HepG2 (cell line): ENCODE data around the gene ADAMTS2. TPM values are rescaled to one million over a fixed set of nuclear protein-coding genes. Genes with fewer than 3 reads are reported as not detected.

Source experiments
- ATAC-seq: fragments of 200-7000 bp; cut with Tn5 transposase; 3 replicates; pipeline ENCODE4 v1.9.1; 2020; ENCODE audit warnings: mild to moderate bottlenecking, moderate library complexity
- BruUV-seq: library from RNA; stranded (reverse); fragments of 400-500 nt; replicated peaks from 2 replicates; lab custom pipeline; 2021; lab: Mats Ljungman, UMichigan
- CTCF ChIA-PET: fragments of 300-600 bp; formaldehyde crosslinking; extraction: SDS; loops from one replicate; lab custom pipeline; 2021; ENCODE audit warnings: low total read pairs, inconsistent platforms, low intra/inter-chr PET ratio; lab: Yijun Ruan, JAX
- POLR2A ChIA-PET: fragments of 350-600 bp; sonication (Branson Sonifier 250); formaldehyde crosslinking; loops from one replicate; lab custom pipeline; 2020; ENCODE audit warnings: antibody characterized with exemption, inconsistent platforms; lab: Yijun Ruan, JAX
- DNase-seq: peaks from one replicate; pipeline ENCODE4 v3.0.0-alpha.2; 2015; ENCODE audit warnings: low spot score
- FAIRE-seq: peaks from 3 replicates; lab custom pipeline; 2011; peaks lifted over from hg19 to GRCh38; lab: Jason Lieb, UNC
- H2AFZ ChIP-seq: one replicate; pipeline ENCODE4 v1.6.1; 2011; ENCODE audit warnings: low read length, inconsistent platforms
- H3K27ac ChIP-seq: fragments of 300-600 bp; 3 replicates; pipeline ENCODE4 v1.8.0; 2011; ENCODE audit warnings: mixed run types, mild to moderate bottlenecking, mixed read lengths, low read length, inconsistent platforms; ENCODE audit not compliant: insufficient read depth; ENCODE audit errors: extremely low read length
- H3K27me3 ChIP-seq, 2 experiments: fragments of 200-600 bp in 1 of 2; 2 replicates in 1 of 2; 3 replicates in 1 of 2; pipeline versions ENCODE4 v1.6.0 to v1.8.0; 2011; ENCODE audit warnings: low read length in 2 of 2, mild to moderate bottlenecking in 2 of 2, moderate library complexity in 2 of 2, inconsistent platforms in 1 of 2; ENCODE audit not compliant: insufficient read depth in 2 of 2, control insufficient read depth in 1 of 2
- H3K36me3 ChIP-seq, 2 experiments: fragments of 200-600 bp in 1 of 2; replicated peaks in 1 of 2; 2 replicates in 1 of 2; 3 replicates in 1 of 2; pipeline versions ENCODE4 v1.5.1 to v1.8.0; 2011; ENCODE audit warnings: low read length in 2 of 2, inconsistent platforms in 1 of 2; ENCODE audit not compliant: insufficient read depth in 2 of 2, control insufficient read depth in 1 of 2
- H3K4me1 ChIP-seq: 2 replicates; pipeline ENCODE4 v1.5.1; 2012; ENCODE audit warnings: low read length, inconsistent platforms; ENCODE audit not compliant: insufficient read depth
- H3K4me2 ChIP-seq: 2 replicates; pipeline ENCODE4 v1.6.0; 2011; ENCODE audit warnings: low read depth, low read length, inconsistent platforms
- H3K4me3 ChIP-seq, 3 experiments: fragments of 200-600 bp in 1 of 3; sonication (generic), shearing (Covaris generic) in 1 of 3; replicated peaks in 1 of 3; 2 replicates each; pipeline ENCODE4 v1.5.1; 2011 to 2016; ENCODE audit warnings: low read length in 3 of 3, inconsistent platforms in 2 of 3, low read depth in 2 of 3, mild to moderate bottlenecking in 2 of 3, control low read depth in 1 of 3, mixed read lengths in 1 of 3; ENCODE audit not compliant: insufficient read depth in 1 of 3
- H3K79me2 ChIP-seq: one replicate; pipeline ENCODE4 v1.6.1; 2011; ENCODE audit warnings: low read length, inconsistent platforms; ENCODE audit not compliant: insufficient read depth
- H3K9ac ChIP-seq: 2 replicates; pipeline ENCODE4 v1.6.0; 2011; ENCODE audit warnings: mild to moderate bottlenecking, low read depth, low read length, inconsistent platforms; ENCODE audit not compliant: insufficient read depth
- H3K9me3 ChIP-seq: 2 replicates; pipeline ENCODE4 v1.5.1; 2012; ENCODE audit warnings: mild to moderate bottlenecking, low read length
- H4K20me1 ChIP-seq: 2 replicates; pipeline ENCODE4 v1.6.0; 2011; ENCODE audit warnings: inconsistent platforms, mild to moderate bottlenecking, low read length, moderate library complexity; ENCODE audit not compliant: insufficient read depth
- ARHGAP35 ChIP-seq: sonication (generic); formaldehyde crosslinking; IDR thresholded peaks from 2 replicates; pipeline ENCODE4 v1.9.0; 2022; ENCODE audit warnings: mild to moderate bottlenecking, inconsistent platforms, moderate library complexity, missing genetic modification reagents, borderline replicate concordance
- CENPBD1 ChIP-seq: sonication (generic); formaldehyde crosslinking; IDR thresholded peaks from 2 replicates; pipeline ENCODE4 v1.8.0; 2022; ENCODE audit warnings: missing genetic modification reagents, low read depth, mild to moderate bottlenecking, borderline replicate concordance
- DNMT3B ChIP-seq: conservative IDR thresholded peaks from 2 replicates; pipeline ENCODE4 v1.6.1; 2016; ENCODE audit warnings: missing biosample characterization, control low read depth
- ETV5 ChIP-seq: IDR thresholded peaks from 2 replicates; pipeline ENCODE4 v1.6.1; 2018; ENCODE audit warnings: missing biosample characterization, missing genetic modification reagents, inconsistent platforms, borderline replicate concordance
- IKZF5 ChIP-seq: IDR thresholded peaks from 2 replicates; pipeline ENCODE4 v1.6.1; 2018; ENCODE audit warnings: missing genetic modification reagents, mild to moderate bottlenecking, missing compliant biosample characterization
- MAFG ChIP-seq: sonication (generic); formaldehyde crosslinking; IDR thresholded peaks from 2 replicates; pipeline ENCODE4 v1.5.1; 2020; ENCODE audit warnings: mild to moderate bottlenecking, missing genetic modification reagents
- NONO ChIP-seq, 2 experiments: fragments of 450-650 bp in 1 of 2; sonication (generic) in 1 of 2; formaldehyde crosslinking in 1 of 2; IDR thresholded peaks in 1 of 2; conservative IDR thresholded peaks in 1 of 2; 2 replicates each; pipeline versions ENCODE4 v1.6.1 to v1.8.0; 2017 to 2022; ENCODE audit warnings: mild to moderate bottlenecking in 1 of 2, missing genetic modification reagents in 1 of 2, moderate library complexity in 1 of 2
- NR2F1 ChIP-seq, 2 experiments: fragments of 450-650 bp in 1 of 2; formaldehyde crosslinking in 1 of 2; IDR thresholded peaks; 2 replicates each; pipeline versions ENCODE4 v1.5.0 to v1.6.1; 2016 to 2020; ENCODE audit warnings: mild to moderate bottlenecking in 1 of 2, missing compliant biosample characterization in 1 of 2, missing genetic modification reagents in 1 of 2, moderate library complexity in 1 of 2
- NR2F6 ChIP-seq, 2 experiments: IDR thresholded peaks; 2 replicates each; pipeline ENCODE4 v1.6.1; 2016; ENCODE audit warnings: antibody characterized with exemption in 1 of 2, mild to moderate bottlenecking in 1 of 2
- SOX13 ChIP-seq, 3 experiments: fragments of 450-650 bp in 1 of 3; sonication (generic) in 1 of 3; formaldehyde crosslinking in 1 of 3; IDR thresholded peaks in 2 of 3; conservative IDR thresholded peaks in 1 of 3; 2 replicates each; pipeline versions ENCODE4 v1.5.0 to v1.6.1; 2016 to 2020; ENCODE audit warnings: antibody characterized with exemption in 1 of 3, mild to moderate bottlenecking in 1 of 3, missing compliant biosample characterization in 1 of 3, missing genetic modification reagents in 1 of 3, moderate library complexity in 1 of 3
- SPEN ChIP-seq: sonication (generic); formaldehyde crosslinking; IDR thresholded peaks from 2 replicates; pipeline ENCODE4 v1.5.1; 2020; ENCODE audit warnings: low read depth, mild to moderate bottlenecking, missing genetic modification reagents
- ZNF33A ChIP-seq: sonication (generic); formaldehyde crosslinking; IDR thresholded peaks from 2 replicates; pipeline ENCODE4 v1.5.1; 2020; ENCODE audit warnings: missing genetic modification reagents, mild to moderate bottlenecking, moderate library complexity, borderline replicate concordance
- ZNF780A ChIP-seq: sonication (generic); formaldehyde crosslinking; IDR thresholded peaks from 2 replicates; pipeline ENCODE4 v1.8.0; 2022; ENCODE audit warnings: mild to moderate bottlenecking, missing genetic modification reagents, moderate library complexity
- WGBS: methylation state at CpG from one replicate; pipeline ENCODE4 v1.1.6; 2017; ENCODE audit warnings: low lambda C conversion rate; 5-methylcytosine and 5-hydroxymethylcytosine counted together
- in situ Hi-C: cut with HindIII; loops from 2 replicates; pipeline ENCODE4 v1.10.0; 2017; ENCODE audit warnings: low pct_unique_long_range_greater_than_20kb; ENCODE audit not compliant: extremely low pct_ligation_motif_present
- intact Hi-C: fragments of 100-400 bp; cut with micrococcal nuclease; formaldehyde crosslinking; loops from one replicate; pipeline ENCODE4 v1.10.0; 2022; ENCODE audit not compliant: unreplicated experiment
- polyA plus RNA-seq, 8 experiments: library from polyadenylated mRNA; depleted of rRNA in 3 of 8; stranded (reverse) in 7 of 8; unstranded in 1 of 8; fragments of >200 nt; fragmentation: Illumina TruSeq in 4 of 8; extraction: Trizol in 4 of 8; gene quantifications; 2 replicates each; pipeline versions ENCODE4 v1.2.1 to v1.2.3, GENCODE V29; 2011 to 2016; ENCODE audit warnings: low read depth in 4 of 8, missing spikeins in 1 of 8, mixed read lengths in 1 of 8; ENCODE audit not compliant: insufficient read depth in 1 of 8
- total RNA-seq, 5 experiments: library from RNA; depleted of rRNA; stranded (reverse); fragments of >200 nt; fragmentation: Illumina TruSeq; extraction: Trizol; gene quantifications; 2 replicates each; pipeline ENCODE4 v1.2.3, GENCODE V29; 2016; ENCODE audit warnings: low read depth in 1 of 5

The ADAMTS2 gene
- total and polyA plus RNA-seq, 2 of the 13 experiments (the other 11 are each of a cell fraction or from before 2014, with no cell fraction given), result 0.24 to 3.5 TPM

GRCh38 chr5:179191506-179192184, 153.6 kb downstream of the ADAMTS2 start:
- POLR2A ChIA-PET, result no interaction called here
- Histone ChIP-seq H3K36me3 (no peaks in the 10 kb centered on the region), H3K9me3 (no peaks in the 10 kb centered on the region), H4K20me1 (no peaks in the 10 kb centered on the region), H3K27ac (no peak overlapping the region), H3K4me2 (no peak overlapping the region), H3K4me3 (no peak overlapping the region), H3K9ac (no peak overlapping the region), H3K27me3 (peaks cover 0 to 16% of the 10 kb centered on the region in 2 experiments; a peak in 3 of 5 replicates), H2AFZ (no peak overlapping the region), H3K79me2 (no peaks in the 10 kb centered on the region), H3K4me1 (peaks cover 31% of the 10 kb centered on the region)
- FAIRE-seq (no peak), ATAC-seq (no peak), DNase-seq (no peak)
- 30% methylated on average over 10 of the region's 14 CpGs for WGBS
- CTCF ChIA-PET, result no interaction called here
- in situ Hi-C loops (no loop called here), intact Hi-C loops (no loop called here)
- no TSS peak for BruUV-seq
- TF ChIP-seq NR2F1 (CRISPR knock-in tag; IDR thresholded peaks at IDR 0.05), result no peak
- TF ChIP-seq ZNF33A (CRISPR knock-in tag), result no peak
- TF ChIP-seq NONO (IDR thresholded peaks at IDR 0.05), result no peak
- no peak for TF ChIP-seq NONO (CRISPR knock-in tag; conservative IDR thresholded peaks at IDR 0.05)
- TF ChIP-seq SOX13 (IDR thresholded peaks at IDR 0.05), result no peak
- TF ChIP-seq SOX13 (CRISPR knock-in tag; conservative IDR thresholded peaks at IDR 0.05 in 1 of 2, IDR thresholded peaks at IDR 0.05 in 1 of 2), result no peak
- TF ChIP-seq SPEN (CRISPR knock-in tag), result no peak
- TF ChIP-seq ETV5 (CRISPR knock-in tag), result no peak
- TF ChIP-seq IKZF5 (CRISPR knock-in tag), result no peak
- no peak for TF ChIP-seq DNMT3B (CRISPR knock-in tag)
- no peak for TF ChIP-seq MAFG (CRISPR knock-in tag)
- TF ChIP-seq ARHGAP35 (CRISPR knock-in tag), result no peak
- TF ChIP-seq ZNF780A, result no peak
- no peak for TF ChIP-seq NR2F6 (IDR thresholded peaks at IDR 0.05)
- no peak for TF ChIP-seq NR2F6 (CRISPR knock-in tag; IDR thresholded peaks at IDR 0.05)
- no peak for TF ChIP-seq CENPBD1 (CRISPR knock-in tag)
